HCT116 (cell line): ENCODE results near the gene C14orf180.

Experiments
- ATF3 ChIP-seq: IDR thresholded peaks from 2 replicates; pipeline ENCODE4 v1.6.1; 2012
- CEBPB ChIP-seq: IDR thresholded peaks from 2 replicates; pipeline ENCODE4 v1.6.1; 2012; ENCODE audit warnings: low read depth
- CTCF ChIP-seq, 3 experiments: fragments of 200-600 bp in 1 of 3; sonication (generic) in 1 of 3; IDR thresholded peaks in 2 of 3; conservative IDR thresholded peaks in 1 of 3; 2 replicates each; pipeline ENCODE4 v1.5.1; 2012 to 2017; ENCODE audit warnings: low read depth in 2 of 3, low read length in 2 of 3, antibody characterized with exemption in 1 of 3, borderline replicate concordance in 1 of 3, control low read depth in 1 of 3, mild to moderate bottlenecking in 1 of 3, mixed read lengths in 1 of 3, mixed run types in 1 of 3, moderate library complexity in 1 of 3; ENCODE audit not compliant: insufficient read depth in 1 of 3
- POLR2A ChIP-seq: IDR thresholded peaks from 2 replicates; pipeline ENCODE4 v1.7.0; 2011; ENCODE audit warnings: borderline replicate concordance; ENCODE audit not compliant: insufficient read depth, insufficient read length; ENCODE audit errors: extremely low read depth
- SIN3A ChIP-seq: IDR thresholded peaks from 2 replicates; pipeline ENCODE4 v1.6.1; 2012; ENCODE audit warnings: low read depth
- SRF ChIP-seq: IDR thresholded peaks from 2 replicates; pipeline ENCODE4 v1.6.1; 2012; ENCODE audit warnings: low read depth
- ZNF274 ChIP-seq: fragments of 200-500 bp; sonication (Bioruptor generic); IDR thresholded peaks from 2 replicates; pipeline ENCODE4 v1.6.1; 2014; ENCODE audit warnings: mild to moderate bottlenecking, low read depth, low read length, inconsistent platforms

GRCh38 chr14:104572024-104572626, 7.4 kb upstream of the C14orf180 start:
- no peak for TF ChIP-seq ZNF274
- TF ChIP-seq POLR2A = no peak
- no peak for TF ChIP-seq CTCF (IDR thresholded peaks at IDR 0.05 in 2 of 3, conservative IDR thresholded peaks at IDR 0.05 in 1 of 3; ENCODE audit: borderline replicate concordance in 1 of 3, insufficient read depth in 1 of 3, low read depth in 2 of 3, low read length in 2 of 3)
- TF ChIP-seq ATF3 = no peak
- TF ChIP-seq CEBPB = no peak
- no peak for TF ChIP-seq SRF
- TF ChIP-seq SIN3A = no peak
